Thyroid gland (tissue), 4 donors: ENCODE results near the gene DNAJC3. TPM values are rescaled to one million over a fixed set of nuclear protein-coding genes. Genes with fewer than 3 reads are reported as not detected.

Source experiments
- DNase-seq, 2 donors: peaks; one replicate each; pipeline ENCODE4 v3.0.0-alpha.2; 2019
- H3K27ac ChIP-seq, 3 donors: fragments of 200-600 bp; sonication (generic); 1 replicate in 2 of 3; 2 replicates in 1 of 3; pipeline ENCODE4 v1.5.1; 2016 to 2019; ENCODE audit warnings: mild to moderate bottlenecking in 1 of 3, moderate library complexity in 1 of 3
- H3K27me3 ChIP-seq: fragments of 200-600 bp; sonication (generic); one replicate; pipeline ENCODE4 v1.5.1; 2019
- H3K36me3 ChIP-seq, 2 donors: fragments of 200-600 bp; sonication (generic); one replicate each; pipeline ENCODE4 v1.5.1; 2016 to 2019
- H3K4me1 ChIP-seq, 2 donors: fragments of 200-600 bp; sonication (generic); one replicate each; pipeline ENCODE4 v1.5.1; 2017 to 2019
- H3K4me3 ChIP-seq, 3 donors: fragments of 200-600 bp; sonication (generic); replicated peaks in 1 of 3; 1 replicate in 2 of 3; 2 replicates in 1 of 3; pipeline ENCODE4 v1.5.1; 2016; ENCODE audit warnings: mild to moderate bottlenecking in 1 of 3
- H3K9me3 ChIP-seq: fragments of 200-600 bp; sonication (generic); one replicate; pipeline ENCODE4 v1.5.1; 2017
- CTCF ChIP-seq, 6 experiments: fragments of 200-600 bp in 3 of 6; fragments of 450-650 bp in 3 of 6; sonication (generic) in 3 of 6; IDR thresholded peaks; one replicate each; pipeline ENCODE4 v1.5.1; 2016 to 2019; ENCODE audit warnings: antibody characterized with exemption in 6 of 6, mild to moderate bottlenecking in 2 of 6, inconsistent platforms in 1 of 6, moderate library complexity in 1 of 6
- POLR2A ChIP-seq, 2 donors: fragments of 450-650 bp; IDR thresholded peaks; one replicate each; pipeline ENCODE4 v1.6.1; 2017; ENCODE audit warnings: antibody characterized with exemption in 2 of 2, mild to moderate bottlenecking in 2 of 2, moderate library complexity in 1 of 2
- WGBS, 2 donors: methylation state at CpG; one replicate each; pipeline ENCODE4 v1.1.5; 2017; 5-methylcytosine and 5-hydroxymethylcytosine counted together
- intact Hi-C: fragments of 100-400 bp; cut with DNase I; formaldehyde crosslinking; loops from one replicate; pipeline ENCODE4 v1.15.1; 2023
- total RNA-seq, 4 donors: library from RNA; depleted of rRNA; stranded (reverse); fragments of >200 nt; gene quantifications; one replicate each; pipeline ENCODE4 v1.2.3, GENCODE V29; 2016

DNAJC3 gene
- total RNA-seq, 4 donors from 2014 or later: 92.2 to 164 (median 125) TPM

- intact Hi-C loops: no loop called here
- no peak overlapping the region for H3K4me3 ChIP-seq
- H3K9me3 ChIP-seq: no peaks in the 10 kb centered on the region
- WGBS, 2 donors: 88 to 90% methylated on average over 3 of the region's 3 CpGs
- no peak overlapping the region for H3K27ac ChIP-seq
- H3K27me3 ChIP-seq: no peaks in the 10 kb centered on the region
- no peak for DNase-seq
- H3K36me3 ChIP-seq: no peaks in the 10 kb centered on the region
- TF ChIP-seq CTCF (IDR thresholded peaks at IDR 0.05): no peak
- TF ChIP-seq POLR2A (IDR thresholded peaks at IDR 0.05): no peak
- no peaks in the 10 kb centered on the region for H3K4me1 ChIP-seq
Observed at GRCh38 chr13:95630593-95630992, 46.3 kb upstream of the DNAJC3 start.

GRCh38 chr13:95636853-95637252, 40.1 kb upstream of the DNAJC3 start:
- no peak for TF ChIP-seq CTCF (IDR thresholded peaks at IDR 0.05)
- no peak for TF ChIP-seq POLR2A (IDR thresholded peaks at IDR 0.05)
- peaks cover under 1 to 7% of the 10 kb centered on the region in 2 donors for H3K4me1 ChIP-seq

GRCh38 chr13:95641291-95642027, 35.5 kb upstream of the DNAJC3 start:
- H3K36me3 ChIP-seq: no peaks in the 10 kb centered on the region
- no peak overlapping the region for H3K27ac ChIP-seq
- peaks cover 10% of the 10 kb centered on the region for H3K27me3 ChIP-seq
- peaks cover 15 to 18% of the 10 kb centered on the region in 2 donors for H3K4me1 ChIP-seq
- 29 to 55% methylated on average over 10 to 28 of the region's 58 CpGs for WGBS, 2 donors
- no peaks in the 10 kb centered on the region for H3K9me3 ChIP-seq
- peak; percentile 36 to 43 for DNase-seq
- no peak for TF ChIP-seq CTCF (IDR thresholded peaks at IDR 0.05)
- no peak for TF ChIP-seq POLR2A (IDR thresholded peaks at IDR 0.05)
- intact Hi-C loops: no loop called here
- H3K4me3 ChIP-seq: peak overlapping the region in 1 of 3 donors; percentile 21

More at GRCh38 chr13:95636853-95637252, 40.1 kb upstream of the DNAJC3 start:
- Histone ChIP-seq H3K36me3 (no peaks in the 10 kb centered on the region), H3K27me3 (peaks cover 6% of the 10 kb centered on the region), H3K4me3 (no peak overlapping the region), H3K9me3 (no peaks in the 10 kb centered on the region), H3K27ac (no peak overlapping the region)
- intact Hi-C loops: no loop called here
- DNase-seq: no peak

GRCh38 chr13:95642028-95642621, 34.8 kb upstream of the DNAJC3 start:
- 23 to 26% methylated on average over 13 to 14 of the region's 35 CpGs for WGBS, 2 donors

More at GRCh38 chr13:95642028-95642621, 34.8 kb upstream of the DNAJC3 start:
- H3K4me1 ChIP-seq: peaks cover 15 to 18% of the 10 kb centered on the region in 2 donors
- H3K27me3 ChIP-seq: peaks cover 10% of the 10 kb centered on the region
- TF ChIP-seq POLR2A (IDR thresholded peaks at IDR 0.05) (no peak), CTCF (IDR thresholded peaks at IDR 0.05) (no peak)
- peak; percentile 21 to 22 for DNase-seq
- peak overlapping the region in 1 of 3 donors; percentile 21 for H3K4me3 ChIP-seq
- H3K36me3 ChIP-seq: no peaks in the 10 kb centered on the region
- intact Hi-C loops: no loop called here
- no peaks in the 10 kb centered on the region for H3K9me3 ChIP-seq
- no peak overlapping the region for H3K27ac ChIP-seq
